ENCODE measurements around the gene SRSF10.
"Not testable (repeated sequence)": the region's sequence is repeated elsewhere in the genome, so short reads cannot be mapped to it uniquely, and the experiment has no call there.

Gene SRSF10

DNA sequence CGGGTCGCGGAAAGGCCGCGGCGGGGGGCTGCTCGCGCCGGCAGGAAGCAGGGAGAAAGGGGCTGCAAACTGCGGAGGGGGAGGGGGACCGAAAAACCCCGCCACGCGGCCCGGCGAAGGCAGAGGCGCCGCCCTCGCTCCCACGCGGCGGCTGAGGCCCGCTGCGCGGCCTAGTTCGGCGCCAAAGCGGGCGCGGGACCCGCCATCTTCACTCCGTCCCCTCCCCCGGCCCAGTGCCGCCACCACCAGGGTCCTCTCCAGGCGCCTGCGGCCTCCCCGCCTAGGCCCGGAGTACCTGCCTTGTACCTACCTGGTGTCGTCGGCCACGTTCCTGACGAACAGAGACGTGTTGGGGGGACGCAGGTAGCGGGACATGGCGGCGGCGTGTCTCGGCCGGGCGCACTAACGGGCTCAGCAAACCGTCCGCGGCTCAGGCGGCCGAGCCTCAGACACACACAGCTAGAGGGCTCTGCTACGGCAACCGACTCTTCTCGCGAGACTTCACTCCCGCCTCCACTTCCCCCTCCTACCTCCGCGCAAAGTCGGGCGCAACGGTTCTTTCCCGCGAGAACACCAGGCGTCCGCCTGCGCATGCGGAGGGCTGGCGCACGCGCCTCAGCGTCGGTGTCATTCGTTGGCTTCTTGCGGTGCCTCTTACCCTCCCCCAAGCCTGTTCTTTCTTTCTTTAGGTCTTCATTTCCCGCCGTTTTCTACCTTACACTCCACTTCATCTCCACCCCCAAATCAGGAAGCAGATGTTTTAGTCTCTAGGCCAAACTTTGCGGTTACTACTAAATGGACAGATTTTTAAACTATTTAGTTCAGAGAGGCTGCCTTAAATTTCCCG is at the start of gene SRSF10:
Gene SRSF10, minus strand, starts transcription at position 447 of the 847 bp plus-strand sequence. Its CDS starts 72 bp downstream, at position 375.
- peak; percentile 99 for DNase-seq

DNA sequence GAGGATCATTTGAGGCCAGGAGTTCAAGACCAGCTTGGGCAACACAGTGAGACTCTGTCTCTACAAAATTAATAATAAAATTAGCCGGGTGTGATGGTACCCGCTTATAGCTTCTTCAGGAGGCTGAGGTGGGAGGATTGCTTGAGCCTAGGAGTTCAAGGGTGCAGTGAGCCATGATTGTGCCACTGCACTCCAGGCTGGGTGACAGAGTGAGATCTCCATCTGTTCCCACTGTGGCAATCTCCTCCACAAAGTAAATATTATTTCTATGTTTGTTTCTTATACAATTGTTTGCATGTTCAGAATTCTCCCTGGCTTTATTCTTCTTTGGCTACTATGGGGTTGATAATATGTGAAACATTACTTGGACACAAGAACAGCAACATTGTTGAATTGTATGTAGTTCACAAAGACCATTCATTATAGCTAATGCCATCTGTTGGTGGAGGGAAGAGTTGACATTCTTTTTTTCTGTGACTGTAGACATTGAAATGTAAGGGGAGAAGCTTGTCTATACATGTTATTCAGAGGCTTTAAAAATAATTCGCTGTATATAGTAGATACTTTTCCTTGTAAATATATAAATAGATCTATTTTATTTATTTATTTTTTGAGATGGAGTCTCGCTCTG is 47.8 kb upstream of the SRSF10 start:
- no peak for DNase-seq

DNA sequence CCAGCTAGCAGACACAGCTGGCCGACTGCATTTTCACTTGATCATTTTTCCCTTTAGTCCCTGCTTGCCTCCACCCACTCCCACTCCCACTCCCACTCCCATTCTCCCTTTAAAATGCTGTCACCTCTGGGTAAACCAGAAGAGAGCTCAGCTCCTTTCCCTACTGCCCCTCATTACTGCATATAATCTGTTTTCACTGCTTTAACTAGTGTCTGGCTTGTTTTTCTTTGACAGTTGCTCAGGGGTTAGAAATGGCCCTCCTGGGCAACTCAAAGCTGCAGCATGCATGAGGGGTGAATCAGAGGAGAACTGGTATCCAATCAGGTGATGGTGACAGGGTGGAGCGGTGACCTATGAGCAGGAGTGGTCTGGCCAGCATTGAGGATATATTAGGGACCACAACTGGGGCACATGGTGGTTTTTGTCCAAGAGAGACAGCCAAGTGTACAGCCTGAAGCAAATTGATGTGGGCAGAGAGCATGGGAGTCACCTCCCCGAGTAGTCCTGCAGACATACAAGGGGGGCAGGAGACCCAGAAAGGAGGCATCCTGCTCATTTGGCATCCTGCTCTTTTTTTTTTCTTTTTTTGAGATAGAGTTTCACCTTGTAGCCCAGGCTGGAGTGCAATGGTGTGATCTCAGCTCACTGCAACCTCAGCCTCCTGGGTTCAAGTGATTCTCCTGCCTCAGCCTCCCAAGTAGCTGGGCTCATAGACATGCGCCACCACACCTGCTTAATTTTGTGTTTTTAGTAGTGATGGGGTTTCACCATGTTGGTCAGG is 42.6 kb upstream of the SRSF10 start:
- no peak for DNase-seq

DNA sequence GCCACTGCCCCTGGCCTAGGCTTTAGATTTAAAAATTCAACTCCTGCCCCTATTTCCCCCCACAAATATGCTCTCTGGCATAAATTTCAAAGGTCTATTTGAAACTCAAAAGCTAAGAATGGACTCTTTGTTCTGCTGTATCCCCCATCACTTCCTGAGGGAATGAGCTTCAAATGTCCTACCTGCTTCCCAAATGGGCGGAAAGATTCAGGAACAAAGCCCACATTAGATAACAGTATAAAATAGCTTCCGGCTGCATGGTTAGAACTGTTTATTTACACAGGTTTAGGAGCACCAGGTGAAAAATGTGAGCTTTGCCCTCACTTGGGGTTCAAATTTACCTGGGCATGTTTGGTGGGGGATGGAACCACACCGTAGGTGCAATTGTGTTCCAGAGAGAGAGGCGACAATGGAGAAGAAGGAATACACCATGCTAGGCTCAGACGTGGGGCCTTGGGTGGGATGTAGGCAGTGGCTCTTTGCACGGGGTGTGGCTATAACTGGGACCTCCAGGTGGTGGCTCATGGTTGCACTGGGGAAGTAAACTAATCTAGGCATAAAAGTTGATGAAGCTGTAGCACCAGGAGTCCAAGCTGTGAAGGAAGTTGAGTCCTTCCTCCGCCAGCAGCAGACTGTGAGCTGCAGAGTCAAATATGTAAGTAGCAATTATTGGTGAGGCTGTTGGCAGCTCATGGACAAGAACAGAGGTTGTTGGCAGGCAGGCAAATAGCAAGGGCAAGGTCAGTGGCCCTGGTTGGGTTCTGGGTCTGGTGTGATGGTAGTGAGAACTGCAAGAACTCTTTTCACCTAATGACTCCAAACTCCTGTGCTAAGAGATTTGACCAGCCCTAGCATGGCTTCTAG is 41.5 kb upstream of the SRSF10 start:
- DNase-seq = no peak

DNA sequence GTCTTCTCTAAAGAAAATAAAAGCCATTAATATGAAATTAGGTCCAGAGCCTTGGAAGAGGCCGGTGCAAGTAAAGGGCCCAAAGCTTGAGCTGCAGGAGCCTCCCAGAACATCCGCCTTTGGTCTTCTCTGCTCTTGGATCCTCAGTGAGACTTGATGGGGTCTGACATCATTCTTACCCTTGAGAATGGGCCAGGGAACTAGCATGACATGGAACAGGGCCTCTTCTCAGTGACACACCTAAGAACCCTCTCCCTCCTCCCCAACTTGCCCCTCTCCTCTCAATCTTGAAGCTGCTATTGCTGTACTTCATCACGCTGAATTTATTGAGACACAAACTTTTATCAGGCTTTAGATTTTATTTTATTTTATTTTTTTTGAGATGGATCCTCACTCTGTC is 40.3 kb upstream of the SRSF10 start:
- DNase-seq = no peak

DNA sequence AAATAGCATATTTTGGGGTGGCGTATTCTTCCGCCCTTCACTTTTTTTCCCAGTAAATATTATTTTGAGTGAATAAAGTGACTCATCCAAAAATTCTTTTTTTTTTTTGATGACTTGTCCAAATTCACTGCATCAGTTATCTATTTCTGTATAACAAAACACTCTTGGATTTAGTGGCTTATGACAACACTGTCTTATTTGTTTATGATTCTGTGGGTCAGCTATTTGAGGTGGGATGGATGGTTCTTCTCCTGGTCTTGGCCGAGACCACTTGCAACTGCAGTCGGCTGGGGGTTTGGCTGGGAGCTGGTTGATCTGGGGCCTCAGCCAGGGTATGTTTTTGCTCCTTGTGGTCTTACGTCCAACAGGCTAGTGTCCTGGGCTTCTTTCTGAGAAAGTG is 39.9 kb upstream of the SRSF10 start:
- DNase-seq = no peak

DNA sequence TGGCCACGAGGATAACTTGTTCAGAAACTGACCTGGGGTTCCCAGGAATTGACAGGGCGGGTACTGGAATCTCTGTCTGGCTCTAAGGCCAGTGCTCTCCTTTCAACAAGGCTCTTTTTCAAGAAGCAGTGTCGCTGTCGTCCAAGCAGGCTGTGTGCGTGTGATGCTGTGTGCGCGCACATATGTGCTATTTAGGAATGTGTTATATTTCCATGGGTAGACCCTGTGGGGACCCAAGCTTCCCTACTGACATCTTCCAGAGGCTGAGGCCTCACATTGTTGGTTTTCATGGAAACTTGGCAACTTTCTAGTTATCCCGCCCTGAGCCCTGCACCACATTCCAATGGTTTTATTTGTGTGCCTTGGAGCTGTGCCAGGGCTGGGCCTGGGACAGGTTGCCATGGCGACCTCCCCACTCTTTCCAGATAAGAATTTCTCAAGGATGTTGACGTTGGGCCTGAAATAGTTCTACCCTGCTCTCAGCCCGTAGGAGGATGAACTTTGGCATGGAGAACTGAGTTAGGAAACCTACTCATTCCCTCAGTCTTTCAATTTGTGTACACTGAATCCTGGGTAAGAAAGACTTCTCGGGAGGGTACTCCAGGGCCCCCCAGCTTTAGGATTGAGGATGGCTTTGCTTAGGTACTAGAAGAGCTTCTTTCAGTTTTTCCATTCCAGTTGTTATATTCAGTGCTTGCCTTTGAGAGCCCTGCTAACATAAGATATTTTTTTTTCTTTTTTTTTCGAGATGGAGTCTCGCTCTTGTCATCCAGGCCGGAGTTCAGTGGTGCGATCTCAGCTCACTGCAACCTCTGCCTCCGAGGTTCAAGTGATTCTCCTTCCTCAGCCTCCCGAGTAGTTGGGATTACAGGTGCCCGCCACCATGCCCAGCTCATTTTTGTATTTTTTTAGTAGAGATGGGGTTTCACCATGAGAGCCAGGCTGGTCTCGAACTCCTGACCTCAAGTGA is 38.8 kb upstream of the SRSF10 start:
- no peak for DNase-seq

DNA sequence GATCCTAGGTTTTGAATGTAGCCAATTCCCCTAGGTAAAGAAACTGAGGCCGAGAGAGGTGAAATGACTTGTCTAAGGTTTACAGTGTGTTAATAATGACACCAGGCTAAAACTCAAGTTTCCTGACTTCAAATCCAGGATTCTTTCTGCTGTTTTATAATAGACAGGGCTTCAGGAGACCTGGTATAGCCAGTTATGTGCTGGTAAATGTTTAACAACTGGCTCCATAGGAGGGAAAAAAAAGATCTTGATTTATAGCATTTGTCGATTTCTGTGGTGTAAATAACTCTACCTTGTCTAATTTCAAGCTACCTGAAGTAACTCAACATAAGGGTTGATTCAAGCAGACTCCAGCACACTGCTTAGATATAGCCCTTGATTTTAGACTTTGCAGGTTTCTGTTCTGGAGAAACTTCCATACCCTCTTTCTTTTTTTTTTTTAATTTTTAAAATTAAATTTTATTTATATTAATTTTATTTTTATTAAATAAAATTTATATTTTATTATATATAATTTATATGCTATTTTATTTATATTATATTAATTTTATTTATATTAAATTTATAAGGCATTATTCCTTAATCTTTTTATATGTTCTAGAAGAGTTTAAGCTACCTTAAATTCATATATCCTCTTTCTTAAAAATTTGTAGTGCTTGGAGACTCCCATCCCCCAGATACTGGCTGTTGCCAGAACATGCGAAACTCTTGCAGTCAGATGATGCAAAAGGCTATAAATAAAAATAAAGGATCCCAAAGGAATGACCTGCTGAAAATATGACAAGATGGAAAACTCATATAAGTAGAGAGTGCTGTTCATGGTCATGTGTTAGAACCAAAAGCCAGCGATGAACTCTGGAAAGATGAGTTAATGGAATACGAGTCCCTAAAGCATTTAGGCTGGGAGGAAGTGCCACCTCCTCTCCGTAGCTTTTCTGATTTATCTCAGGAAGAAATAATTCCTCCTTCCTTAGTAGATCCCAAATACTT is 35.4 kb upstream of the SRSF10 start:
- DNase-seq = no peak

DNA sequence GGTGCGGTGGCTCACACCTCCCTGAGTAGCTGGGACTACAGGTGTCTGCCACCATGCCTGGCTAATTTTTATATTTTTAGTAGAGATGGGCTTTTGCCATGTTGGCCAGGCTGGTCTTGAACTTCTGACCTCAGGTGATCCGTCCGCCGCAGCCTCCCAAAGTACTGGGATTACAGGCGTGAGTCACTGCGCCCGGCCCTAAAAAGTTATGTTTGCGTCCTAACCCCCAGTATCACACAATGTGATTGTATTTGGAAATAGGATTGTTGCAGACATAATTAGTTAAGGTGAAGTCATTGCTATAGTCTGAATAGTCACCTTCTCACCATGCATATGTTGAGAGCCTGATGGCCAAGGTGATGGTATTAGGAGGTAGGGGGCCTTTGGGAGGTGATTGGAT is 32.8 kb upstream of the SRSF10 start:
- not testable (repeated sequence) for DNase-seq

DNA sequence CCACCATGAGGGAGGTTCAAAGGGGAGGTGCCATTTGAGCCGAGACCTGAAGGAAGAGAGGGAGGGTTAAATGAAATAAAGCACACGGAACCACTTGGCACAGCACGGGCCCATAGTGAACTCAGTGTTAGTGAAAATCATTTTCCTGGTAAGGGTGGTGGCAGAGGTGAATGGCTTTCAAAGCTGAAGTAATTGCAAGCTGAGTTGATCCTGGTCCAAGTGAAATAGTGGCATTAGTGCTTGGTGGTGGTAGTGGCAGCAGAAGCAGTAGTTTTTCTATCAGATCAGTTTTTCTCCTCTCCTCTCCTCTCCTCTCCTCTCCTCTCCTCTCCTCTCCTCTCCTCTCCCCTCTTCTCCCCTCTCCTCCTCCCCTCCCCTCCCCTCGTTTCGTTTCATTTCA is 30.5 kb upstream of the SRSF10 start:
- no peak for DNase-seq

DNA sequence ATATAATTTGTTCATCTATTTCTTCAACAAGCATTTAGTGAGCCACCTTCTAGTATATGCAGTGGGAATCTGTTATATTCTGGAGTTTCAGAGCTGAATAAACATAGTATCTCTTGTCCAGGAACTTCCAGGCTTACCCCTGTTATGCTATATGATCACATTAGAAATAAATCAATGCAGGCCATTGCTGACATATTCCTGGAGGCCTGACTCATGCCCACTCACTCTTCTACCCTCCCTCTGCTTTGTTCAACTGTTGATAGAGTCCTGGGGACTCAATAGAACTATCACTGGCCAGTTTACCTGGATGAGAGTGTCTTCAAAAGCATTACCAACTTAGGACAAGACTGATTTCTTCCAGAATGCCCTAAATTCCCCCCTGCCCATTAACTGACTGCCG is 29.3 kb upstream of the SRSF10 start:
- DNase-seq = no peak

DNA sequence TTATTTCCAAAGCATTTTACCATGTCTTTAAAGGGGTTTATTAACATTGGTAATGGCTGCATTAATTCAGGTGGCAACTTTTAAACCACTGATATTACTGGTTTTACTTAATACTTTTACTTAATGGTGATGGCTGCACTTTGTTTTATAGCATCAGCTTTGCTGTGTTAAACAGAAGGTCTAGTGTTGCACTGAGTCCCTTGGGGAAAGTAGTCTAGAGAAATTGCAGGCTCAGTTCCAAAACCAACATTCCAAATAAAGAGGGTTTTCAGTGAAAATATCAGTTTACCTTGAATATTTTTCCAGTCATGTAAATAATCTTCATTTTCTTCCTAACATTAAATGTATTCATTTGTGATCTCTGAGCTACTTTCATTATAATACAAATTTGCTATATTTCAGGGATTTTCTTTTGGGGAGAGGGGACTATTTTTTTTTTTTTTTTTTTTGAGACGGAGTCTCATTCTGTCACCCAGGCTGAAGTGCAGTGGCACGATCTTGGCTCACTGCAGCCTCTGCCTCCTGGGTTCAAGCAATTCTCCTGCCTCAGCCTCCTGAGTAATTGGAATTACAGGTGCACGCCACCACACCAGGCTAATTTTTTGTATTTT is 28.6 kb upstream of the SRSF10 start:
- not testable (repeated sequence) for DNase-seq

DNA sequence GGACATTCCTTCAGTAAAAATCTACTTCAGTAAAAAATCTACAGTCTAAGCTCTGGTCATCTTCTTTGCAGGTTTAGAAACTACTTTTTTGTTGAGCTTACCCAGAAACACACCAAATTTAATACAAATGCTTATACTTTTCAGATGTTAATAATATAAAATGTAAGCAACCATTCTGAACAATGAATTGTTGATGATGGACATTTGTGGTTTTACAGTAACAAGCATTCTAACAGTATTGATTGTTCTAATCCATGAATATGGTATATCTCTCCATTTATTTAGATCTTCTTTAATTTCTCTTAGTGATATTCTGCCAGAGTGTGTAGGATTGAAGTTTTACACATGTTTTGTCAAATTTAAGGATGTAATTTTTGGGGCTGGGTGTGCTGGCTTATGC is 27.0 kb upstream of the SRSF10 start:
- DNase-seq = no peak

DNA sequence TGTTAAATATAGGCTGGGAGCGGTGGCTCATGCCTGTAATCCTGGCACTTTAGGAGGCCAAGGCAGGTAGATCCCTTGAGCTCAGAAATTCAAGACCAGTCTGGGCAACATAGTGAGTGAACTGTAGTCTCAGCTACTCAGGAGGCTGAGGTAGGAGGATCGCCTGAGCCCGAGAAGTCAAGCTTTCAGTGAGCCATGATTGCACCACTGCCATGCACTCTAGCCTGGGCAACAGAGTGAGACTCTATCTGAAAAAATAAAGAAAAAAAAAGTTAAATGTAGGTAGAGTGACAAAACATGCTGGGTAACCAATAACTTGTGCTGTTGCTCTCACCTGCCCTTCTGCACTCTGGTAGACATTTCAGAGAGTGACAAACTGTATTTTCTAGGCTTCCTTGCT is 25.0 kb upstream of the SRSF10 start:
- no peak for DNase-seq

DNA sequence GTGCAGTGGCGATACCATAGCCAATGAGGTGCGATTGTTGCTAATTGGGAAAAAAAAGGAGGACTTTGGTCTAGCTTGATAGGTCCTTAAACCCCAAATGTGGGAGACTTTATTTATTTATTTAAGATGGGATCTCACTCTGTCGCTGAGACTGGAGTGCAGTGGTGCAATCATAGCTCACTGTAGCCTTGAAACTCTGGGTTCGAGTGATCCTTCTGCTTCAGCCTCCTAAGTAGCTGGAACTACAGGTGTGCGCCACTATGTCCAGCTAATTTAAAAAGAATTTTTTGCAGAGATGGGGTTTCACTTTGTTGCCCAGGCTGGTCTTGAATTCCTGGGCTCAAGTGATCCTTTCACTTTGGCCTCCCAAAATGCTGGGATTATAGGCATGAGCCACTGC is 24.0 kb upstream of the SRSF10 start:
- DNase-seq = no peak

DNA sequence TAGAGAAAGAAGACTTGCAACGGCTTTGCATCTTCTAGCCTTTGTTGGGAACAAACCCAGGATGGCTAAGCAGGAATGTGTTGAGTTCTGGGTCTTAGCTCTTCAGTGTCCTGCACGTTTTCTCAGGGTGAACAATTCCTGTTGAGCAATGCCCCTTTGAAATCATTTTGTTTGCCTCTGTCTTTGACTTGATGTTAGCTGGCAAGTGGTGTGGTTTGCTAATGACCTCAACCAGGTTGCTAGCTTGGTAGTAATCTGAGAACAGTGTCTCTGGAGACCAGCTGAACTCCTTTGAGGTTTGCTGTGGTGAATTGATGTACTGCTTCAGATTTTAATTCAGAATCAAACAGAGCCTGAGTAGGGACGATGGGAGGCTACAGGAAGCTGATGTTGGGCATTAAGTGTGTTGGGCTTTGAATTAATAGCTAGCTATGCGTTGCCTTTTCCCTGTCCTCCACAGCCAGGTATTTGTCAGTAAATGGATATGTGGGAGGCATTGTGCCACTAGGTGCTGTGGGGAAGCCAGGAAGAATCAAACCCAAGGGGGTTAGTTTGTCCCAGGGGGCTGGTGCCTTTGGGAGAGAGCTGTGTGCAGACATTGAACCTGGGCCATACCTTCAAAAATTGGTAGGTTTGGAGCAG is 23.3 kb upstream of the SRSF10 start:
- no peak for DNase-seq

DNA sequence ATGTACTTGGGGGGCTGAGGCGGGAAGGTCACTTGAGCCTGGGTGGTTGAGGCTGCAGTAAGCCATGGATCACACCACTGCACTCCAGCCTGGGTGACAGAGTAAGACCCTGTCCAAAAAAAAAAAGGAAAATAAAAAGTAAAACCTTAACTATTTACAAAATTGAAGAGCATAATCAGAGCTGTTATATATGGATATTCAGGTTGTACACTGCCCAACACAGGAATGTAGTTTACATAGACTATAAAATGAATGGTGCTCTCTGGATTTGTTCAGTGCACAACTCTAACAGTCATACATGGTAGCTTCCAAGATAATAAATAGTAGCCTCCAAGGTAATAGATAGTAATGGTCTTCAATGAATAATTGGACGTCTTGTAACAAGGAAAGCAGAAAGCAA is 22.6 kb upstream of the SRSF10 start:
- DNase-seq = no peak

DNA sequence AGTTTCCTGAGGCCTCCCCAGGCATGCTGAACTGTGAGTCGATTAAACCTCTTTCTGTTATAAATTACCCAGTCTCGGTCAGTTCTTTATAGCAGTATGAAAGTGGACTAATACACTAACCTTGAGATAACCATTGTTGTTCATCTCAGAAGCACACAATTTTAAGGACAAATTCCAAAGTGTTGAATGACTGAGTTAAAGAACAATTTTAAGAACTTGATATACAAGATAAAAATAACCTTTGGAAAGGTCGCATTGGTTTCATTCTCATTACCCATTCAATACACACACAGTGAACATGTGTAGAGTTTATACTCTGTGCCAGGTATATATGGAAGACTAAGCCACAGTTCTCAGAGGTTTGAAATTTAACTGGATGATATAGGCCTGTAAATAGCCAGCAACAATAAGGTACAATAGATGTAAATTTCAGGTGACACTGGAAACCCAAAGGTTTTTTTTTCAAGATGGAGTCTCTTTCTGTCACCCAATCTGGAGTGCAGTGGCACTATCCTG is 19.1 kb upstream of the SRSF10 start:
- DNase-seq = no peak

DNA sequence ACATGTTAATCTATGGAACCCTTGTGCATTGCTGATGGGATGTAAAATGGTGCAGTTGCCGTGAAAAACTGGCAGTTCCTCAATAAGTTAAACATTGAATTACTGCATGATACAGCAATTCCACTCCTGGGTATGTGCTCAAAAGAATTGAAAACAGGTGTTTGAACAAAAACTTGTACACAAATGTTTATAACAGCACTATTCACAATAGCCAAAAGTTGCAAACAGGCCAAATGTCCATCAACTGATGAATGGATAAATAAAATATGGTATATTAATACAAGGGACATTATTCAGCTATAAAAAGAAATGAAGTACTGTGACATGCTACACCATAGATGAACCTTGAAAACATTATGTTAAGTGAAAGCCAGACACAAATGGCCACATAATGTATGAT is 17.7 kb upstream of the SRSF10 start:
- no peak for DNase-seq
